Measurements from ENCODE around the gene KCNJ5.

The KCNJ5 gene

GRCh38 chr11:128852327-128853023 is 38.7 kb upstream of the KCNJ5 start:
- no peaks in the 10 kb centered on the region for H3K79me2 ChIP-seq (ENCODE audit: control insufficient read depth, low read length)
- H3F3A ChIP-seq (ENCODE audit: control insufficient read depth, insufficient read depth) = no peaks in the 10 kb centered on the region
- H3K4me1 ChIP-seq (ENCODE audit: control insufficient read depth, low read length) = peaks cover 11% of the 10 kb centered on the region
- no peaks in the 10 kb centered on the region for H3K27me3 ChIP-seq (ENCODE audit: control insufficient read depth, low read length)
- H3K4me3 ChIP-seq (ENCODE audit: low read length) = no peak overlapping the region
- H3K4me2 ChIP-seq (ENCODE audit: low read length) = no peak overlapping the region
- H3K27ac ChIP-seq (ENCODE audit: low read depth, low read length) = no peak overlapping the region
- no peaks in the 10 kb centered on the region for H3K9me3 ChIP-seq (ENCODE audit: control insufficient read depth, insufficient read depth, low read length)
- no peaks in the 10 kb centered on the region for H3K9me2 ChIP-seq (replicated peaks; ENCODE audit: control insufficient read depth, low read length)
- H4K20me1 ChIP-seq (ENCODE audit: control insufficient read depth, insufficient read depth, low read depth, low read length) = no peaks in the 10 kb centered on the region
- no peak for TF ChIP-seq EZH2phosphoT487 (IDR thresholded peaks at IDR 0.05; ENCODE audit: borderline replicate concordance, low read length)
- TF ChIP-seq CTCF (IDR thresholded peaks at IDR 0.05; ENCODE audit: low read depth, low read length, poor library complexity, severe bottlenecking) = no peak
- H3K36me3 ChIP-seq (ENCODE audit: control insufficient read depth, low read length) = no peaks in the 10 kb centered on the region; the same call in 1 of the 2 replicates

DNA sequence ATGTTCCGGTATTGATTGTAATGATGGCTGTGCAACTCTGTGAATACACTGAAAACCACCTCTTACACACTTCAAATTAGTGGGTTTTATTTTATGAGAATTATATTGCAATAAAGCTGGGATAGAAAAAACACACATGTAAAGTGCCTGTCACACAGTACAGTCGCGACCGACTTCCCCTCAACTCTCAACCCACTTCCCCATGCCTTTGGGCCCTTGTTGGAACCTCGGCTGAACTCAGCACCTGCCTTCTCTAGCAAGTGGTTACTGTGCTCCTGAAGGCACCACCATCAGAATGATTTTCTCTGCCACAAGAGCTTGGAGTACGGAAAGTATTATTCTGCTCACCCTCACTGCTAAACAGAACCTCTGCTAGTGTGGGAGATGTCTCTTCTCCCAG is 37.6 kb upstream of the KCNJ5 start:
- H4K20me1 ChIP-seq (ENCODE audit: control insufficient read depth, insufficient read depth, low read depth, low read length) = no peaks in the 10 kb centered on the region
- H3F3A ChIP-seq (ENCODE audit: control insufficient read depth, insufficient read depth) = no peaks in the 10 kb centered on the region
- H3K9me3 ChIP-seq (ENCODE audit: control insufficient read depth, insufficient read depth, low read length) = no peaks in the 10 kb centered on the region
- no peaks in the 10 kb centered on the region; the same call in 1 of the 2 replicates for H3K36me3 ChIP-seq (ENCODE audit: control insufficient read depth, low read length)
- no peak overlapping the region for H3K4me2 ChIP-seq (ENCODE audit: low read length)
- H3K79me2 ChIP-seq (ENCODE audit: control insufficient read depth, low read length) = no peaks in the 10 kb centered on the region
- no peaks in the 10 kb centered on the region for H3K9me2 ChIP-seq (replicated peaks; ENCODE audit: control insufficient read depth, low read length)
- TF ChIP-seq EZH2phosphoT487 (IDR thresholded peaks at IDR 0.05; ENCODE audit: borderline replicate concordance, low read length) = no peak
- no peak for TF ChIP-seq CTCF (IDR thresholded peaks at IDR 0.05; ENCODE audit: low read depth, low read length, poor library complexity, severe bottlenecking)
- H3K4me3 ChIP-seq (ENCODE audit: low read length) = no peak overlapping the region
- H3K27ac ChIP-seq (ENCODE audit: low read depth, low read length) = no peak overlapping the region
- H3K27me3 ChIP-seq (ENCODE audit: control insufficient read depth, low read length) = no peaks in the 10 kb centered on the region
- H3K4me1 ChIP-seq (ENCODE audit: control insufficient read depth, low read length) = peaks cover 8% of the 10 kb centered on the region

GRCh38 chr11:128854841-128855240 is 36.3 kb upstream of the KCNJ5 start:
- Histone ChIP-seq H3K4me3 (ENCODE audit: low read length) (no peak overlapping the region), H3K4me1 (ENCODE audit: control insufficient read depth, low read length) (peaks cover 5% of the 10 kb centered on the region), H3K9me2 (replicated peaks; ENCODE audit: control insufficient read depth, low read length) (no peaks in the 10 kb centered on the region), H3K27ac (ENCODE audit: low read depth, low read length) (no peak overlapping the region), H3F3A (ENCODE audit: control insufficient read depth, insufficient read depth) (no peaks in the 10 kb centered on the region), H3K9me3 (ENCODE audit: control insufficient read depth, insufficient read depth, low read length) (no peaks in the 10 kb centered on the region), H3K4me2 (ENCODE audit: low read length) (no peak overlapping the region), H3K27me3 (ENCODE audit: control insufficient read depth, low read length) (no peaks in the 10 kb centered on the region), H3K79me2 (ENCODE audit: control insufficient read depth, low read length) (no peaks in the 10 kb centered on the region), H3K36me3 (ENCODE audit: control insufficient read depth, low read length) (no peaks in the 10 kb centered on the region), H4K20me1 (ENCODE audit: control insufficient read depth, insufficient read depth, low read depth, low read length) (no peaks in the 10 kb centered on the region)
- TF ChIP-seq EZH2phosphoT487 (IDR thresholded peaks at IDR 0.05; ENCODE audit: borderline replicate concordance, low read length) = no peak
- TF ChIP-seq CTCF (IDR thresholded peaks at IDR 0.05; ENCODE audit: low read depth, low read length, poor library complexity, severe bottlenecking) = no peak

Data from DOHH2 (cell line).